T47D (cell line): ENCODE results near the gene PSMD1.

ENCODE experiments used
- DNase-seq, 2 experiments: peaks; one replicate each; pipeline versions ENCODE4 v3.0.0 to v3.0.0-alpha.2; 2011 to 2012; ENCODE audit warnings: low read depth in 1 of 2, low spot score in 1 of 2
- JUND ChIP-seq: IDR thresholded peaks from 2 replicates; pipeline ENCODE4 v1.6.1; 2012; ENCODE audit warnings: low read depth
- in situ Hi-C: cut with HindIII; loops from 2 replicates; pipeline ENCODE4 v1.10.0; 2016; ENCODE audit warnings: low sequenced_read_pairs, low pct_unique_long_range_greater_than_20kb

The PSMD1 gene

DNA sequence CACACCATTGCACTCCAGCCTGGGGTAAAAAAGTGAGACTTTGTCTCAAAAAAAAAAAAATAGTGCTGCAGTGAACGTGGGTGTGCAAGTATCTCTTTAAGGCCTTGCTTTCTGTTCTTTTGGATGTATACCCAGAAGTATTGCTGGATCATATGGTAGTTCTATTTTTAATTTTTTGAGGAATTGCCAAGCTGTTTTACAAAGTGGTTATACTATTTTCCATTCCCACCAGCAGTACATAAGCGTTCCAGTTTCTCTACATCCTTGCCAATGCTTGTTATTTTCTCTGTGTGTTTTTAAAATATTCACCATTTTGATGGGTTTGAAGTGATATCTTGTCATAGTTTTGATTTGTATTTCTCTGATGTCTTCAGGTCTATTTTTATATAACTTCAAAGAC is 154.8 kb downstream of the PSMD1 start:
- DNase-seq = no peak
- in situ Hi-C loops = no loop called here
- no peak for TF ChIP-seq JUND

DNA sequence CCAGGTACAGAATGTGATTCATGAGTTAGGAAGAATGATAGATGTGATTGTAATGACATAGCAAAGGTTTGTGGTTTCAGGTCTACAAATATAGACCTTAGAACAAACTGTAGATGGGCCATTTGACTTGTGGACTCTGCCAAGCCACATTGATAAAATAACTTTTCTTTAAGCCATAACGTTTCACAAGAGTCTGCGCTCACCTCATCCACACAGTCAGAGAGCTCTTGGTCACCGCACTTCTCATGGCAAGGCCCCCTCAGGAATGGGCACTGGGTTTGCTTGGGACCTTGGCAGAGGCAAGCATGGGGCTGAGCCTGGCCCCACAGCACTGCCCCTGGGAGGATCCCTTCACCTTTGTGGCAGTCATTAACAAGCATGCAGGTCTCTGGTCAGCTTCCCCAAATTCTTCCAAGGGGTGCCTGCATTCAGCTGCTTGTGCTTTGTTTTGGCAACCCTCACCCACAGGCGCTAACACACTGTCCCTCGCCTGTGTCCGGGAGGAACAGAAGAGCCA is 155.7 kb downstream of the PSMD1 start:
- DNase-seq = no peak
- TF ChIP-seq JUND = no peak
- in situ Hi-C loops = no loop called here

DNA sequence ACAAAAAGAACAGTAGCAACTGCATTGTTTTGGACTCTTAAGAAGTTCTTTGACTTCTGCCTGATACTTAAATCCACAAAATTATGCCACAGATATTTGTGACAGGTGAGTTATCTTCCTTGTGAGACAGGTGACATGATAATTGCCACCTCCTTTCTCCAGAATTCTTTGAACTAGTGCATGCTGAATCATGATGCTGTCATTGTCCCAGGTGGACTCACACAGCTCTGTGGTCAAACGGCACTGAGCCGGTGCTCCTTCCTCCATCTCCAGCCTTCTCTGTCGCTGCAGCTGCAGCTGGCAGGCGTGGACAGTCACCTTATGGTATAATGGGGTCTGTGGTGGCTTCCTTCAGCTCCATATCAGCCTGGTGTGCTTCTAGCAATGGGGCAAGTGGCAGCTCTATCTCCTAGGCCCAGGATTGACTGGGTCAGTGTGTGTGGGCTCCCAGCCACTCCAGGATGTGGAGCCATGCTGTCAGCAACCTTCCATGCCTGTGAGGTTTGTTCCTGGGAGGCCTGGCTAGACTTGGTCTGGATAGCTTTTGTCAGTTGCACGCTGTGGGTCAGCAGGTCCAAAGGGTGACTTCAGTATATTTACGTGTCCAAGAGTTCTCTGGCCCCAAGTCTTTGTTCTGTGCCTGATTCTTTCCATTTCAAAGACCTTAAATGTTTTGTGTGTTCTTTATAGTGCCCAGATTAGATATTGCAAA is 157.4 kb downstream of the PSMD1 start:
- in situ Hi-C loops = no loop called here
- no peak for TF ChIP-seq JUND
- DNase-seq = no peak

DNA sequence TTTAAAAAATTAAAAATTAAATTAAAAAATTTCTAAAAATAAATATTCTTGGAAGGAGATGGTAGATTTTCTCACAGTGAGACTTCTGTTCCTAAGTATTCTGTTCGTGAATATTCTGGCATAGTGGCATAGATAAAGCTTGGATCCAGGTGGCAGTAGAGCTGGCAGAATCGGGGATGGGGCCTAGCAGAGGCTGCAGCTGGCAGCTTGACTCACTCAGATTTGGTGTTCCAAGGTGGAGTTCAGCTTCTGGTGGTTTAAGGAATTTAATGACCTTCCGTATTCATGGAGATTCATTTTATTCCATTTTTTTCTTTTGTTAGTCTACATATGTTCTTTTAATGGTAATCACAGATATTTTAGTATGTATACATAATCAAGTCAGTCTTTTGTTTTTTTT is 161.7 kb downstream of the PSMD1 start:
- no peak for TF ChIP-seq JUND
- in situ Hi-C loops = no loop called here
- no peak for DNase-seq

DNA sequence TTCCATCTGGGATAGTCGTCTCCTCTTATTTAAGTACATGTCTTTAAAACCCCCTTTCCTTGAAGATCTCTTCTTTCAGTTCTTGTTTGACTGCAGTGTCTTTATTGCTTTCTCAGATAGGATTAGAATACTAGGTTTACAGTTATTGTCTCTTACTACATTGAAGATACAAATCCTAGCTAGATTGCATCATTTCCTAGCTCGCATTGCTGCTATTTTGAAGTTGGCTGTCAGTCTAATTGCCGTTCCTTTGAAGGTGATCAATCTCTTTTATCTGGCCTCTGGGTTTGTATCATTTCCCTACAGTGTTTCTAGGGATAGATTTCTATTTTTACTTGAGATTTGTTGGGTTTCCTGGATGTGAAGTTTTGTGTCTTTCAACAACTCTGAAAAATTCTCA is 162.6 kb downstream of the PSMD1 start:
- in situ Hi-C loops = no loop called here
- TF ChIP-seq JUND = no peak
- DNase-seq = no peak

DNA sequence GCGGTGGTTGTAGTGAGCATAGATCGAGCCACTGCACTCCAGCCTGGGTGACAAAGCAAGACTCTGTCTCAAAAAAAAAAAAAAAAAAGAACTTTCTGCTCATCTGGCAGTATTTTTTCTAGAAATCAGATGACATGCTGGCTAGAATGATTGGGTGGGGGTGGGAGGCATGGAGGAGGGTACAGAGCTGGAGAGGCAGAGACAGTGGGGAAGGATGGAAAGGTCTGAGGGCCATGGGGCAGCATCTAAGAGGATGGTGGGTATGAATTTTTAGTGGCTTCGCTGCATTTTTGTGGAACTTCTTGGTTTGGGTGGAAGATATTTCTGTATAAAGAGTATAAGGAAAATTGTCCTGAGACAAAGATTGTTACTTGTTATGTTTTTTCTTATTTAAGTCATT is 165.1 kb downstream of the PSMD1 start:
- DNase-seq = no peak
- in situ Hi-C loops = no loop called here
- no peak for TF ChIP-seq JUND
